SK-N-SH (cell line): ENCODE data around the gene EFCAB8. TPM values are rescaled to one million over a fixed set of nuclear protein-coding genes. Genes with fewer than 3 reads are reported as not detected.

ENCODE experiments used
- CTCF ChIA-PET: fragments of 300-600, 350-600 bp; formaldehyde crosslinking; extraction: SDS; loops from one replicate; lab custom pipeline; 2021; lab: Yijun Ruan, JAX
- POLR2A ChIA-PET: fragments of 350-600 bp; sonication (Branson Sonifier 250); formaldehyde crosslinking; extraction: SDS; loops from one replicate; lab custom pipeline; 2020; ENCODE audit warnings: antibody characterized with exemption, inconsistent platforms; lab: Yijun Ruan, JAX
- DNase-seq: peaks from one replicate; pipeline ENCODE4 v3.0.0; 2012
- H2AFZ ChIP-seq: fragments of 200-600 bp; sonication (generic); 2 replicates; pipeline ENCODE4 v1.8.1; 2016; ENCODE audit warnings: antibody characterized with exemption, mild to moderate bottlenecking, low read depth
- H3F3A ChIP-seq: fragments of 200-600 bp; sonication (generic); replicated peaks from 2 replicates; pipeline ENCODE3; 2016; ENCODE audit warnings: antibody characterized with exemption, mild to moderate bottlenecking; ENCODE audit not compliant: insufficient read depth
- H3K27ac ChIP-seq, 2 experiments: fragments of 200-500 bp in 1 of 2; fragments of 200-600 bp in 1 of 2; sonication (Bioruptor generic) in 1 of 2; sonication (generic), shearing (Covaris generic) in 1 of 2; 2 replicates each; pipeline versions ENCODE4 v1.5.1 to v1.6.1; 2014 to 2016; ENCODE audit warnings: low read depth in 2 of 2, inconsistent platforms in 1 of 2, low read length in 1 of 2, mild to moderate bottlenecking in 1 of 2, mixed read lengths in 1 of 2
- H3K27me3 ChIP-seq: fragments of 200-600 bp; sonication (generic), shearing (Covaris generic); 2 replicates; pipeline ENCODE4 v1.6.1; 2016; ENCODE audit warnings: mixed run types; ENCODE audit not compliant: insufficient read depth
- H3K36me3 ChIP-seq, 2 experiments: fragments of 200-500 bp in 1 of 2; fragments of 200-600 bp in 1 of 2; sonication (Bioruptor generic) in 1 of 2; sonication (generic) in 1 of 2; replicated peaks in 1 of 2; 2 replicates each; pipeline versions ENCODE3 to v1.5.1; 2014 to 2016; ENCODE audit warnings: low read length in 1 of 2, mild to moderate bottlenecking in 1 of 2; ENCODE audit not compliant: insufficient read depth in 2 of 2, control insufficient read depth in 1 of 2
- H3K4me1 ChIP-seq, 2 experiments: fragments of 200-500 bp in 1 of 2; fragments of 200-600 bp in 1 of 2; sonication (Bioruptor generic) in 1 of 2; sonication (generic), shearing (Covaris generic) in 1 of 2; 2 replicates each; pipeline versions ENCODE4 v1.5.1 to v1.6.1; 2014 to 2016; ENCODE audit warnings: low read depth in 1 of 2, low read length in 1 of 2, mixed run types in 1 of 2; ENCODE audit not compliant: insufficient read depth in 2 of 2, control insufficient read depth in 1 of 2
- H3K4me2 ChIP-seq: fragments of 200-600 bp; sonication (generic), shearing (Covaris generic); 2 replicates; pipeline ENCODE4 v1.6.1; 2017; ENCODE audit warnings: mixed run types
- H3K4me3 ChIP-seq, 2 experiments: fragments of 200-500 bp in 1 of 2; fragments of 200-600 bp in 1 of 2; sonication (Bioruptor generic) in 1 of 2; sonication (generic), shearing (Covaris generic) in 1 of 2; 2 replicates each; pipeline versions ENCODE4 v1.5.1 to v1.8.1; 2014 to 2016; ENCODE audit warnings: low read depth in 2 of 2, inconsistent platforms in 1 of 2, low read length in 1 of 2, mild to moderate bottlenecking in 1 of 2, mixed read lengths in 1 of 2, moderate library complexity in 1 of 2
- H3K79me2 ChIP-seq: fragments of 200-600 bp; sonication (generic); 2 replicates; pipeline ENCODE4 v1.8.1; 2017; ENCODE audit warnings: mild to moderate bottlenecking; ENCODE audit not compliant: insufficient read depth
- H3K9ac ChIP-seq: fragments of 200-600 bp; sonication (generic); 2 replicates; pipeline ENCODE4 v1.6.1; 2017; ENCODE audit warnings: mixed run types
- H3K9me2 ChIP-seq: fragments of 200-600 bp; sonication (generic); 2 replicates; pipeline ENCODE4 v1.6.1; 2017; ENCODE audit warnings: mixed run types
- H3K9me3 ChIP-seq: fragments of 200-600 bp; sonication (generic); 2 replicates; pipeline ENCODE4 v1.6.1; 2017; ENCODE audit warnings: mixed run types, mild to moderate bottlenecking, moderate library complexity
- H4K20me1 ChIP-seq: fragments of 200-600 bp; sonication (generic); 2 replicates; pipeline ENCODE4 v1.6.1; 2017; ENCODE audit warnings: mild to moderate bottlenecking, mixed run types; ENCODE audit not compliant: insufficient read depth
- CHD2 ChIP-seq: fragments of 150-350 bp; IDR thresholded peaks from 2 replicates; pipeline ENCODE4 v1.6.1; 2018; ENCODE audit warnings: low read length; ENCODE audit not compliant: partially characterized antibody
- EP300 ChIP-seq, 2 experiments: IDR thresholded peaks; 2 replicates each; pipeline versions ENCODE4 v1.4.0 to v1.6.1; 2012; ENCODE audit warnings: borderline replicate concordance in 1 of 2, low read depth in 1 of 2, low read length in 1 of 2
- GABPA ChIP-seq: IDR thresholded peaks from 2 replicates; pipeline ENCODE4 v1.4.0; 2012; ENCODE audit warnings: low read depth, mild to moderate bottlenecking
- GATA2 ChIP-seq: sonication (generic); formaldehyde crosslinking; IDR thresholded peaks from 2 replicates; pipeline ENCODE4 v1.5.0; 2020; ENCODE audit warnings: mild to moderate bottlenecking, missing genetic modification reagents
- IRF3 ChIP-seq: fragments of 150-350 bp; IDR thresholded peaks from 2 replicates; pipeline ENCODE4 v1.6.1; 2016; ENCODE audit warnings: mild to moderate bottlenecking, low read depth, low read length
- MEF2A ChIP-seq: IDR thresholded peaks from 2 replicates; pipeline ENCODE4 v1.4.0; 2012; ENCODE audit warnings: low read depth, borderline replicate concordance
- MXI1 ChIP-seq: IDR thresholded peaks from 2 replicates; pipeline ENCODE4 v1.6.1; 2012; ENCODE audit warnings: mild to moderate bottlenecking, low read depth, low read length, improper control_type of control experiment
- NRF1 ChIP-seq: IDR thresholded peaks from 2 replicates; pipeline ENCODE4 v1.6.1; 2012; ENCODE audit warnings: low read depth, mild to moderate bottlenecking, low read length
- RCOR1 ChIP-seq: fragments of 150-350 bp; IDR thresholded peaks from 2 replicates; pipeline ENCODE4 v1.6.1; 2017; ENCODE audit warnings: antibody characterized with exemption, low read length
- REST ChIP-seq: IDR thresholded peaks from 2 replicates; pipeline ENCODE4 v1.6.1; 2012; ENCODE audit warnings: mild to moderate bottlenecking, low read depth, low read length, moderate library complexity
- RFX5 ChIP-seq: IDR thresholded peaks from 2 replicates; pipeline ENCODE4 v1.6.1; 2012; ENCODE audit warnings: mild to moderate bottlenecking, improper control_type of control experiment, low read length
- SMC3 ChIP-seq: IDR thresholded peaks from 2 replicates; pipeline ENCODE4 v1.6.1; 2012; ENCODE audit warnings: low read depth, low read length, improper control_type of control experiment
- TCF12 ChIP-seq: IDR thresholded peaks from 2 replicates; pipeline ENCODE4 v1.4.0; 2012
- WGBS: methylation state at CpG from one replicate; pipeline ENCODE4 v1.1.6; 2017; ENCODE audit warnings: low lambda C conversion rate; 5-methylcytosine and 5-hydroxymethylcytosine counted together
- polyA plus RNA-seq, 3 experiments: library from polyadenylated mRNA; depleted of rRNA; stranded (reverse); fragments of >200 nt; gene quantifications; 2 replicates each; pipeline ENCODE4 v1.2.3, GENCODE V29; 2012
- TF ChIP-seq, protein P1 (sequence below): IDR thresholded peaks from 2 replicates; pipeline ENCODE4 v1.4.0; 2012; ENCODE audit warnings: low read depth
- TF ChIP-seq, protein P2 (sequence below): fragments of 150-350 bp; IDR thresholded peaks from 2 replicates; pipeline ENCODE4 v1.6.1; 2017; ENCODE audit warnings: antibody characterized with exemption, low read length, low read depth, borderline replicate concordance

The EFCAB8 gene
- polyA plus RNA-seq, 1 of the 3 experiments (the other 2 are of a cell fraction): not detected

DNA sequence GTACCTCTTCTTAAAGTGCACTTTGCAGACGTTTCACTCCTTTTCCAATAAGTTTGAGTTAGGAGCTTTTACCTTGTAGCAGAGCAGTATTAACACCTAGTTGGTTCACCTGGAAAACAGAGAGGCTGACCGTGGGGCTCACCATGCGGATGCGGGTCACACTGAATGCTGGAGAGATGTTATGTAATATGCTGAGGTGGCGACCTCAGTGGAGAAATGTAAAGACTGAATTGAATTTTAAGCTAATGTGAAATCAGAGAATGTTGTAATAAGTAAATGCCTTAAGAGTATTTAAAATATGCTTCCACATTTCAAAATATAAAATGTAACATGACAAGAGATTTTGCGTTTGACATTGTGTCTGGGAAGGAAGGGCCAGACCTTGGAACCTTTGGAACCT lies 9.9 kb upstream of the EFCAB8 start:
- no peaks in the 10 kb centered on the region for H3K4me1 ChIP-seq
- no peak for TF ChIP-seq GATA2
- no peak for TF ChIP-seq EP300 (IDR thresholded peaks at IDR 0.05; ENCODE audit: borderline replicate concordance in 1 of 2, low read depth in 1 of 2, low read length in 1 of 2)
- TF ChIP-seq CHD2: no peak
- no peaks in the 10 kb centered on the region for H3K9me3 ChIP-seq
- peaks cover 50 to 69% of the 10 kb centered on the region in 2 experiments for H3K36me3 ChIP-seq
- no peak overlapping the region for H2AFZ ChIP-seq
- H3K4me3 ChIP-seq: no peak overlapping the region
- no peaks in the 10 kb centered on the region for H3F3A ChIP-seq
- peaks cover 22% of the 10 kb centered on the region for H4K20me1 ChIP-seq
- no peak for DNase-seq
- no peak overlapping the region for H3K4me2 ChIP-seq
- POLR2A ChIA-PET: no interaction called here
- CTCF ChIA-PET: interaction anchor here (2.1 kb wide), 1 partner anchor 59 kb away, joined by 4 read pairs; no protein-coding TSS in a partner anchor
- H3K27me3 ChIP-seq: no peaks in the 10 kb centered on the region
- 95% methylated on average over 6 of the region's 6 CpGs for WGBS
- H3K9me2 ChIP-seq: no peaks in the 10 kb centered on the region
- peaks cover 23% of the 10 kb centered on the region for H3K79me2 ChIP-seq
- no peak overlapping the region for H3K9ac ChIP-seq
- no peak overlapping the region for H3K27ac ChIP-seq

DNA sequence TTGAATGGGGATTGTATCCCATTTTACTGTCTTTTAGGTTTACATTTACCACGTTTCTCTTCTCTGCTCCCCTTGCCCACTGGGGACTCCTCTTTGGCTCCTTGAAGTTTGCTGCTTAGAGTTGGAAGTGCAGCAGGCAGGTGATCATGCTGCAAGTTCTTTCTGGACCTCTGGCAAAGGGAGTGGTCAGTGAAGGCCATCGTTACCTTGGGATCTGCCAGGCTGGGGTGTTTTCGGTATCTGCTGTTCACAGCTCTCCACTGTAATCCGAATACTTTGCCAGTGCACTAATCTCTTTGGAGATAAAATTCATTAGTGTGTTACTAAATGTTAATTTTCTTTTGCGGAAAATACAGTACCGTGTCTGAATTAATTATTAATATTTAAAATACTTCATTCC lies 9.1 kb upstream of the EFCAB8 start:
- no peaks in the 10 kb centered on the region for H3K4me1 ChIP-seq
- H2AFZ ChIP-seq: no peak overlapping the region
- peaks cover 16% of the 10 kb centered on the region for H3K79me2 ChIP-seq
- H4K20me1 ChIP-seq: peaks cover 17% of the 10 kb centered on the region
- no peak for TF ChIP-seq RFX5
- TF ChIP-seq, protein P1, sequence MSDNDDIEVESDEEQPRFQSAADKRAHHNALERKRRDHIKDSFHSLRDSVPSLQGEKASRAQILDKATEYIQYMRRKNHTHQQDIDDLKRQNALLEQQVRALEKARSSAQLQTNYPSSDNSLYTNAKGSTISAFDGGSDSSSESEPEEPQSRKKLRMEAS: no peak
- TF ChIP-seq NRF1: no peak
- TF ChIP-seq MXI1: no peak
- TF ChIP-seq SMC3: no peak
- no peak for TF ChIP-seq TCF12
- no peak for TF ChIP-seq RCOR1
- no peak for TF ChIP-seq REST
- no peak for TF ChIP-seq GABPA
- TF ChIP-seq MEF2A: no peak
- TF ChIP-seq, protein P2, sequence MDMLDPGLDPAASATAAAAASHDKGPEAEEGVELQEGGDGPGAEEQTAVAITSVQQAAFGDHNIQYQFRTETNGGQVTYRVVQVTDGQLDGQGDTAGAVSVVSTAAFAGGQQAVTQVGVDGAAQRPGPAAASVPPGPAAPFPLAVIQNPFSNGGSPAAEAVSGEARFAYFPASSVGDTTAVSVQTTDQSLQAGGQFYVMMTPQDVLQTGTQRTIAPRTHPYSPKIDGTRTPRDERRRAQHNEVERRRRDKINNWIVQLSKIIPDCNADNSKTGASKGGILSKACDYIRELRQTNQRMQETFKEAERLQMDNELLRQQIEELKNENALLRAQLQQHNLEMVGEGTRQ: no peak
- TF ChIP-seq IRF3: no peak
- no peak overlapping the region for H3K4me2 ChIP-seq
- ChIA-PET CTCF (interaction anchor here (2.1 kb wide), 1 partner anchor 59 kb away, joined by 4 read pairs; no protein-coding TSS in a partner anchor), POLR2A (no interaction called here)
- WGBS: 91% methylated on average over 6 of the region's 6 CpGs
- no peak overlapping the region for H3K9ac ChIP-seq
- DNase-seq: no peak
- no peak overlapping the region for H3K4me3 ChIP-seq
- H3K9me3 ChIP-seq: no peaks in the 10 kb centered on the region
- H3K27me3 ChIP-seq: no peaks in the 10 kb centered on the region
- H3K9me2 ChIP-seq: no peaks in the 10 kb centered on the region
- H3K36me3 ChIP-seq: peaks cover 50 to 69% of the 10 kb centered on the region in 2 experiments
- no peaks in the 10 kb centered on the region for H3F3A ChIP-seq
- H3K27ac ChIP-seq: no peak overlapping the region
